GM12874 (cell line): ENCODE data around the gene SH2B3.

Experiments
- CTCF ChIP-seq: IDR thresholded peaks from 2 replicates; pipeline ENCODE4 v1.5.1; 2011; ENCODE audit warnings: low read depth, mild to moderate bottlenecking, control low read depth, low read length, moderate library complexity; ENCODE audit not compliant: insufficient read depth

Gene SH2B3

GRCh38 chr12:111467092-111467856 is 61.6 kb downstream of the SH2B3 start:
- no peak for TF ChIP-seq CTCF

GRCh38 chr12:111467857-111468241 is 62.1 kb downstream of the SH2B3 start:
- TF ChIP-seq CTCF = no peak

- no peak for TF ChIP-seq CTCF
Observed at GRCh38 chr12:111469401-111469800, 63.7 kb downstream of the SH2B3 start.

GRCh38 chr12:111471236-111471635 is 65.5 kb downstream of the SH2B3 start:
- TF ChIP-seq CTCF = no peak

GRCh38 chr12:111482462-111482861 is 76.7 kb downstream of the SH2B3 start:
- peak; percentile 16; the same call in 1 of the 2 replicates for TF ChIP-seq CTCF

- TF ChIP-seq CTCF = no peak
Observed at GRCh38 chr12:111488271-111488670, 82.5 kb downstream of the SH2B3 start.

- no peak for TF ChIP-seq CTCF
Observed at GRCh38 chr12:111488798-111489197, 83.1 kb downstream of the SH2B3 start.
